NCI-H128 (cell line): ENCODE measurements around the gene NBEAL1.
"Not testable (repeated sequence)": the region's sequence is repeated elsewhere in the genome, so short reads cannot be mapped to it uniquely, and the experiment has no call there.

Source experiments
- DNase-seq: peaks from one replicate; lab custom pipeline; 2025; ENCODE audit not compliant: unreplicated experiment; lab: John Stamatoyannopoulos, UW

NBEAL1 gene

GRCh38 chr2:203038586-203038985, 23.9 kb downstream of the NBEAL1 start:
- no peak for DNase-seq

GRCh38 chr2:203039211-203039610, 24.5 kb downstream of the NBEAL1 start:
- not testable (repeated sequence) for DNase-seq

DNA sequence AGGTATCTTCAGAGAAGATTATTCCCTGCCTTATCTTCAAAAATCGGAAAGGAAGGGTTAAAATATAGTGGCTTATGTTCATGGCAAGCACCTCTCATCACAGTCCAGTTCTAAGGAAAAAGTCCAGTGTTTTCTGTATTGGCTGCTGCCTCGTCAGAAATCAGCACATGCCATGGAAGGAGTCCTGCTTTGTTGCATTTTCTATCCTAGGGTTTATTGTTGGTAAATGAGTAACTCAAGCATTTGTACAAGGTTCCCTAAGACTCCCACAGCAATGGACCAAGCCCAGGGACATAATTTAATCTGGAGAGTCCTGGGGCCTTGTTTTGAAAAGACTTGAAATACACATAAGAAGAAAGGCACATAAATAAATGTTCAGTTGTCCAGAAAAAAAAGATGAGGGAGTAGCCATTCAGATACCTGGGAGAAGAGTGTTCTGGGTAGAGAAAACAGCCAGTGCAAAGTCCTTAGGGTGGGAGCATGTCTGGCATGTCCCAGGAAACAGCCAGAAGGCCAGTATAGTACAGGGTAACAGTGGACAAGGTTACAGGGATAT, 26.4 kb downstream of the NBEAL1 start:
- DNase-seq: no peak

DNA sequence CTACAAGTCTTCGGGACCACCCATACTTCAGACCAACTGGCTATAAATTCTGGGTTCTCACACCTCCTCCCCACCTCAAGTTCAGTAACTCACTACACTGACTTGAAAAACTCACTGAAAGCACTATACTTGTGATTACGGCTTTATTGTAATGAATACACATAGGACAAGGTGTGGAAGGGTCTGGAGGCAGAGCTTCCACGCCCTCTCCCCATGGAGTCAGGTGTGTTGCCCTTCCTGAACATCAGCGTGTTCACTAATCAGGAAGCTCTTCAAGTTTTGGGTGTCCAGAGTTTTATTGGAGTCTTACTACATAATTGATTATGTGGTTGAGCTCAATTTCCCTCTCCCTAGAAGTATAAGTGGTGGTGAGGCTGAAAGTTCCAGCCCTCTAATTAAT, 27.5 kb downstream of the NBEAL1 start:
- no peak for DNase-seq

- no peak for DNase-seq
Observed at GRCh38 chr2:203043226-203043625, 28.6 kb downstream of the NBEAL1 start.

DNA sequence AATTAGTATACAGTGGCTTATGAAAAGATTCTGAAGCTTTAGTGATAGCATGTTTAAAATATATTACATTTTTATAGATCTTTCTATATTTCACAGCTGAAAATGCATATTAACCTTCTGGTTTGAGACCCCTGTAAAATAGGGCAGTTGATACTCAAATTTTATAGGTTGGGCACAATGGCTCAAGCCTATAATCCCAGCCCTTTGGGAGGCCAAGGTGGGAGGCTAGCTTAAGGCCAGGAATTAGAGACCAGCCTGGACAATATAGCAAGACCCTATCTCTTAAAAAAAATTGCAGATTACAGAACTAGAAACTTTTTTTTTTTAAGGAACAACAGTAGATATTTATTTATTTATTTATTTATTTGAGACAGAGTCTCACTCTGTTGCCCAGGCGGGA, 31.2 kb downstream of the NBEAL1 start:
- no peak for DNase-seq

DNA sequence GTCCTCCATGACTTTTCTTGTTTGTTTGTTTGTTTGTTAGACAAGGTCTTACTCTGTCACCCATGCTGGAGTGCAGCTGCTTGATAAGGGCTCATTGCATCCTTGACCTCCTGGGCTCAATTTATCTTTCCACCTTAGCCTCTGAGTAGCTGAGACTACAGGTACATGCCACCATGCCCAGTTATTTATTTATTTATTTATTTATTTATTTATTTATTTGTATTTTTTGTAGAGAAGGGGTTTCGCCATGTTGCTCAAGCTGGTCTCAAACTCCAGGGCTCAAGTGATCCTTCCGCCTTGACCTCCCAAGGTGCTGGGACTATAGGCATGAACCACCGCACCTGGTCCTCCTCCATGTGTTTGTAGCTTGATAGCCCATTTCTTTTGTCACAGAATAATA, 37.9 kb downstream of the NBEAL1 start:
- DNase-seq: no peak

- no peak for DNase-seq
Observed at GRCh38 chr2:203059567-203060240, 45.0 kb downstream of the NBEAL1 start.

GRCh38 chr2:203061346-203061745, 46.7 kb downstream of the NBEAL1 start:
- DNase-seq: no peak

- DNase-seq: no peak
Observed at GRCh38 chr2:203062126-203062525, 47.5 kb downstream of the NBEAL1 start.

DNA sequence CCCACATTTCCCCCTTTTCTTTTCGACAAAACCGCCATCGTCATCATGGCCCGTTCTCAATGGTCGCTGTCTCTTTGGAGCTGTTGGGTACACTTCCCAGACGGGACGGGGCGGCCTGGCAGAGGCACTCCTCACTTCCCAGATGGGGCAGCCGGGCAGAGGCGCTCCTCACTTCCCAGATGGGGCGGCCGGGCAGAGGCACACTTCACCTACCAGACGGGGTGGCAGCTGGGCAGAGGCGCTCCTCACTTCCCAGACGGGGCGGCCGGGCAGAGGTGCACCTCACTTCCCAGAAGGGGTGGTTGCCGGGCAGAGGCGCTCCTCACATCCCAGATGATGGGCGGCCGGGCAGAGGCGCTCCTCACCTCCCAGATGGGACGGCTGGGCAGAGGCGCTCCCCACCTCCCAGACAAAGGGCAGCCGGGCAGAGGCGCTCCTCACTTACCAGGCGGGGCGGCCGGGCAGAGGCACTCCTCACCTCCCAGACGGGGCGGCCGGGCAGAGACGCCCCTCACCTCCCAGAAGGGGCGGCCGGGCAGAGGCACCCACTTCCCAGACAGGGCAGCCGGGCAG, 51.9 kb downstream of the NBEAL1 start:
- not testable (repeated sequence) for DNase-seq

DNA sequence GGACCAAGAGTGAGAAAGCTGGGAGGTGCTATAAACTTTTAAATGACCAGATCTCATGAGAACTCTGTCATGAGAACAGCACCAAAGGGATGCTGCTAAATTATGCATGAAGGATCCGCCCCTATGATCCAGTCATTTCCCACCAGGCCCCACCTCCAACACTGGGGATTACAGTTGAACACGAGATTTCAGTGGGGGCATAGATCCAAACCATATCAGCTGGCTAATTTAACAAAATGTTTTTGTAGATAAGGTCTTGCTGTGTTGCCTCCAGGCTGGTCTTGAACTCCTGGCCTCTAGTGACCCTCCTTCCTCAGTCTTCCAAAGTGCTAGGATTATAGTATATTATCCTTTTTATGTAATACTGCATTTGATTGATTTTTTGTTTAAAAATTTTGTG, 56.0 kb downstream of the NBEAL1 start:
- DNase-seq: no peak

- DNase-seq: no peak
Observed at GRCh38 chr2:203071148-203071547, 56.5 kb downstream of the NBEAL1 start.

DNA sequence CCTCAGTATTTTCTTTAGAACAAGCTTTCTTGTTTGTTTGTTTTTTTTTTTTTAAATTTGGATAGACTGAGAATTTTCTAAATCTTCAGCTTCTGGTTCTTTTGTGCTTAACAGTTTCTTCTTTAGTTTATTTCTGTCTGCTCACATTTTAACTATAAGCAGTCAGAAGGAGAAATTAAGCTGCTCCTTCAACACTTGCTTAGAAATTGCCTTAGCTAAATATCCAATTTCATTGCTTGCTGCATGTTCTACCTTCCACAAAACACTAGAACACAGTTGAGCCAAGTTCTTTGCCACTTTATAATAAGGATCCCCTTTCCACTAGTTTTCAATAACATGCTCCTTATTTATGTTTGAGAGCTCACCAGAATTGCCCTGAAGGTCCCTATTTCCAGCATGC, 57.7 kb downstream of the NBEAL1 start:
- no peak for DNase-seq

DNA sequence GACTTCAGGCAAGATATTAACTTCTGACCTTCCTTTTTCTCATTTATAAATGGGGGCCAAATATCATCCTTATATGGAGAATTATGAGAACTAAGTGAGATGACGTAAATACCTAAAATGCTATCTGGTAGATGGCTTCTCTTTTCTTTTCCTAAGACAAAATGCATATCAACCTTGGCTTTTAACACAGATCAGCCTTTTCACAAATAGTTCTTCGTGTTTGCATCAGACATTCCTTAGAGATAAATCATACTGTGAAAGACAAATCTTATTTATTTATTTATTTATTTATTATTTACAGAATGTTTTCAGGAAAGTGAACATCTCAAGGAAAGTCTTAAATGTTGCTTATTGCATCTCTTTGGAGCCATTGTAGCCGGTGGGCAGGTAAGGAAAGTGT, 62.8 kb downstream of the NBEAL1 start:
- no peak for DNase-seq

DNA sequence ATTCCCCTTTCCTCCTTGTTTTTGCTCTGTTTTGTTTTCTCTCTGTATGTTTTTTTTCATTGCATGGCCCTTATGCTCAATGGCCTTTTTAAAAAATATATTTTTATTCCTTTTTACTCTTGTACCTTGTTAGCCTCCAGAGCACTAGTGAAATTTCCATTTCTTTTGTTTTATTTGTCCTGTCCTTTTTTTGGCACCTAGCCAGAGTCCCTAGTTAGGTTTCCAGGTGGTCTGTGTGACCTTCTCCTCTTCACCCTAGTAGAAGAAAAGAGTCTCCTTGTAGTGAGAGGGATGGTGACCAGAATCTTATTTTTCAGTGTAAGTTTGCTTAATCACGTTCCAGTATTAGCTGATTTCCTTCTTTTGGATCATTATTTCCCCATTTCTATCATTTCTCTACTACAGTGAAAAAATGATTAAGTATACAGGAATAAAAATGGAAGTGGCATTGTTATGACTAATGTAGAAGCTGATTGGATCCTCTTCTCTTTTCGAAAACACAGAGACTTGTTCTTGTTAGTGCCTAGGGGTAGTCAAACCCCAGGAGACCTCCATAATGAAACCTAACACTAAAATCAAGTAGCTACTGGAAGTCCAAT, 65.9 kb downstream of the NBEAL1 start:
- DNase-seq: no peak

DNA sequence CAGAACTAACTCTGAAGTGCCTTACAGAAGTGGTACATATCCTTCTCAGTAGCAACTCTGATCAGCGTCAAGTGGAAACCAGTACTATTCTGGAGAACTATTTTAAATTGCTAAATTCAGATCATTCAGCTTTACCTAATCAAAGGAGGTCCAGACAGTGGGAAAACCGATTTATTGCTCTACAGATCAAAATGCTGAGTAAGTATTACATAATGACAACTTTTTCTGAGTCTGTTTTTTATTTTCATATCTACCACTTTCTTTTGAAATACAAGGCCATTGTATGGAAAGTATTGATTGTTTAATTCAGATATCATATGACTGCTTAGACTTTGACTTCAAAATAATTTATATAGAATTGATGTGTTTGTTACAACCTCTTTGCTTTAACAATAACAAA, 68.7 kb downstream of the NBEAL1 start:
- no peak for DNase-seq

GRCh38 chr2:203086381-203086780, 71.7 kb downstream of the NBEAL1 start:
- DNase-seq: not testable (repeated sequence)

DNA sequence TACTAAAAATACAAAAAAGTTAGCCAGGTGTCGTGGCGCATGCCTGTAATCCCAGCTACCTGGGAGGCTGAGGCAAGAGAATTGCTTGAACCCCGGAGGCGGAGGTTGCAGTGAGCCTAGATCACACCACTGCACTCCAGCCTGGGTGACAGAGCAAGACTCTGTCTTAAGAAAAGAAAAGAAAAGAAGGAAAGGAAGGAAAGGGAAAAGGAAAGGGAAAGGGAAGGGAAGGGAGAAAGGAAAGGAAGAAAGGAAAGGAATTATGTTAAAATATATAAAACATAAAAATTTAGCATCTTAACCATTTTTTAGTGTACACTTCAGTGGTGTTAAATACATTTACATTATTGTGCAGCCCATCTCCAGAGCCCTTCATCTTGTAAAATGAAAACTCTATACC, 76.0 kb downstream of the NBEAL1 start:
- DNase-seq: not testable (repeated sequence)

DNA sequence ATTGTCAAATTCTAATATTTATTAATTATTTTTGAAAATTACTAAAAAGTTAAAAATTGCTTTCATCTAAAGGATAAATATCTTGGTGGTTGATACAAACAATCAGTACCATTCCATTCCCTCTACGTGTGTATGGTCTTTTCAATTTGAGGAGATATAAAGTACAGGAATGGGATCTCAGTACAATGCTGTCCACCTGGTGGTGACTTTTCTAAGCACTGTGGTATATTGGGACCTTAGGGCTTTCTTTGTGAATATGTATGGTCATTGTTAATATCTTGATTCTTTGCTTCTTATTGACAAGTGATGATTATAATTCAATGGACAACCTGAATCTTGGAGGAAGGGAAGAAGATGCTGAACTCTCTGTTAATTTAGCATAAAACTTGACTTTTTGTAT, 83.1 kb downstream of the NBEAL1 start:
- no peak for DNase-seq

DNA sequence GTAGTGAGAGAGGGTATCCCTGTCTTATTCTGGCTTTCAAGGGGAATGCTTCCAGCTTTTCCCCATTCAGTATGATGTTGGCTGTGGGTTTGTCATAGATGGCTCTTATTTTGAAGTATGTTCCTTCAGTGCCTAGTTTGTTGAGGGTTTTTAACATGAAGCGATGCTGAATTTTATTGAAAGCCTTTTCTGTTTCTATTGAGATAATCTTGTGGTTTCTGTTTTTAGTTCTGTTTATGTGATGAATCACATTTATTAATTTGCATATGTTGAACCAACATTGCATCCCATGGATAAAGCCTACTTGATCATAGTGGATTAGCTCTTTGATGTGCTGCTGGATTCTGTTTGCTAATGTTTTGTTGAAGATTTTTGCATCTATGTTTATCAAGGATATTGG, 87.7 kb downstream of the NBEAL1 start:
- not testable (repeated sequence) for DNase-seq

DNA sequence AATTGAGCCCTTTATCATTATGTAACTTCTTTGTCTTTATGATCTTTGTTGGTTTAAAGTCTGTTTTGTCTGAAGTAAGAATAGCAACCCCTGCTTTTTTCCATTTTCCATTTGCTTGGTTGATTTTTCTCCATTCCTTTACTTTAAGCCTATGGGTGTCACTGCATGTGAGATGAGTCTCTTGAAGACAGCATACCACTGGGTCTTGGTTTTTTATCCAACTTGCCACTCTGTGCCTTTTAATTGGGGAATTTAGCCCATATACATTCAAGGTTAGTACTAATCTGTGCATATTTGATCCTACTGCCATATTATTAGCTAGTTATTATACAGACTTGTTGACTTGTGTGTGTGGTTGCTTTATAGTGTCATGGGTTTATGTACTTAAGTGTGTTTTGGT, 89.6 kb downstream of the NBEAL1 start:
- DNase-seq: no peak
